OCI-LY1 (cell line): ENCODE measurements around the gene SNX1.

Experiments used
- H2AFZ ChIP-seq: fragments of 200-600 bp; sonication (generic), shearing (Covaris generic); 2 replicates; pipeline ENCODE4 v1.6.0; 2014; ENCODE audit warnings: antibody characterized with exemption, mild to moderate bottlenecking, low read length
- H3F3A ChIP-seq: fragments of 200-600 bp; sonication (generic), shearing (Covaris generic); 2 replicates; pipeline ENCODE4 v1.6.0; 2014; ENCODE audit warnings: mild to moderate bottlenecking, antibody characterized with exemption, low read length, moderate library complexity; ENCODE audit not compliant: insufficient read depth
- H3K27ac ChIP-seq: fragments of 200-600 bp; sonication (generic); 2 replicates; pipeline ENCODE4 v1.5.1; 2014; ENCODE audit warnings: low read length, mixed run types, mild to moderate bottlenecking, low read depth; ENCODE audit not compliant: poor library complexity, severe bottlenecking
- H3K27me3 ChIP-seq: fragments of 200-600 bp; sonication (generic); 2 replicates; pipeline ENCODE4 v1.6.0; 2014; ENCODE audit warnings: antibody characterized with exemption, mild to moderate bottlenecking, low read length, moderate library complexity; ENCODE audit not compliant: insufficient read depth
- H3K36me3 ChIP-seq: fragments of 200-600 bp; sonication (generic); 2 replicates; pipeline ENCODE4 v1.6.1; 2014; ENCODE audit warnings: mild to moderate bottlenecking, antibody characterized with exemption, low read length, moderate library complexity, mixed read lengths; ENCODE audit not compliant: insufficient read depth
- H3K4me1 ChIP-seq: fragments of 200-600 bp; sonication (generic); 2 replicates; pipeline ENCODE4 v1.5.1; 2014; ENCODE audit warnings: mild to moderate bottlenecking, low read length, moderate library complexity; ENCODE audit not compliant: insufficient read depth, severe bottlenecking
- H3K4me2 ChIP-seq: fragments of 200-600 bp; sonication (generic), shearing (Covaris generic); 2 replicates; pipeline ENCODE4 v1.6.1; 2014; ENCODE audit warnings: low read length
- H3K4me3 ChIP-seq: fragments of 200-600 bp; sonication (generic); 2 replicates; pipeline ENCODE4 v1.5.1; 2014; ENCODE audit warnings: low read length, low read depth, mild to moderate bottlenecking, mixed read lengths; ENCODE audit not compliant: poor library complexity, severe bottlenecking
- H3K79me2 ChIP-seq: fragments of 200-600 bp; shearing (Covaris generic); 2 replicates; pipeline ENCODE4 v1.6.1; 2016; ENCODE audit warnings: mixed run types, low read length, mixed read lengths; ENCODE audit not compliant: insufficient read depth
- H3K9ac ChIP-seq: fragments of 200-600 bp; sonication (generic), shearing (Covaris generic); 2 replicates; pipeline ENCODE4 v1.6.1; 2014; ENCODE audit warnings: mild to moderate bottlenecking, low read length, mixed read lengths
- H3K9me2 ChIP-seq: fragments of 200-600 bp; sonication (generic), shearing (Covaris generic); 2 replicates; pipeline ENCODE4 v1.6.1; 2014; ENCODE audit warnings: low read depth, mild to moderate bottlenecking, low read length, mixed read lengths
- H3K9me3 ChIP-seq: fragments of 200-600 bp; shearing (Covaris generic); 2 replicates; pipeline ENCODE4 v1.6.1; 2014; ENCODE audit warnings: low read length, mixed read lengths
- H4K20me1 ChIP-seq: fragments of 200-600 bp; sonication (generic), shearing (Covaris generic); 2 replicates; pipeline ENCODE4 v1.6.0; 2016; ENCODE audit warnings: mild to moderate bottlenecking, low read length; ENCODE audit not compliant: insufficient read depth
- EZH2 ChIP-seq: fragments of 200-600 bp; sonication (generic), shearing (Covaris generic); IDR thresholded peaks from 2 replicates; pipeline ENCODE4 v1.8.0; 2017; ENCODE audit warnings: borderline replicate concordance, mixed run types, mild to moderate bottlenecking, antibody characterized with exemption, low read length, moderate library complexity, mixed read lengths
- TF ChIP-seq, protein P1 (sequence below): fragments of 200-600 bp; sonication (generic), shearing (Covaris generic); IDR thresholded peaks from 2 replicates; pipeline ENCODE4 v1.5.1; 2017; ENCODE audit warnings: mild to moderate bottlenecking, antibody characterized with exemption, low read length, moderate library complexity, mixed read lengths

SNX1 gene

DNA sequence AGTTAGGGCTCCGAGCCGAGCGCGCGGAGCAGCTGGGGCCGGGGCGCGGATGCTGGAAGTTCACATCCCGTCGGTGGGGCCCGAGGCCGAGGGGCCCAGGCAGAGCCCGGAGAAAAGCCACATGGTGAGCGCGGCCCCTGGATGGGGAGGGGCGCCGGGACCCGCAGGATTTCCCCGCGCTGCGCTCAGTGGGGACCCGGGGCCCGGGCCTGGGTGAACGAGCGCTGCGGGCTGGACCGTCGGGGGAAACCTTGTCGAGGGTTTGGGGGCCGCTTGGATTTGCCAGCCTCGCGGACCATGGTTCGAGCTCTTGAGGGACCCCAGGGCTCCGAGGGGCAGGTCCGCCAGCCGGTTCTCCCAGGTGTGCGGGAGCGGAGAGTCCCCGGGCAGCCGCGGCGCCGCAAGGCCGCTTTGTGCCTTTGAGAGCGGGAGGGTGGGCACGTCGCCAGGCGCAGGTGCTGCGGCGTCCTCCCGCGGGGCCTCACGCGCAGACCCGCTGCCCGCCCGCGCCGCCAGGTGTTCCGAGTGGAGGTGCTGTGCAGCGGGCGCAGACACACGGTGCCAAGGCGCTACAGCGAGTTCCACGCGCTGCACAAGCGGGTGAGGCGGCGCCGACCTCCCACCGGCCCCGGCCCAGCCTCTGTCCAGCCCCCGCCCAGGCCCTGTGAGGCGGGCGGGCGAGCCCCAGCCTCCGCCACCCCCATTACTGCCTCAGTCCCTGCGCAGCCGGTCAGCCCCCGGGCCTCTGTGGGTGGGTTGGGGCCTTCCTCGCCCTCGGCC lies 56.1 kb downstream of the SNX1 start, which contains the start of gene SNX22:
SNX22 (plus strand) TSS at position 5 of the 780 bp plus-strand sequence; CDS start at position 50, 45 bp downstream.
- H3K4me2 ChIP-seq: peak within 1 kb of the TSS; percentile 77

DNA sequence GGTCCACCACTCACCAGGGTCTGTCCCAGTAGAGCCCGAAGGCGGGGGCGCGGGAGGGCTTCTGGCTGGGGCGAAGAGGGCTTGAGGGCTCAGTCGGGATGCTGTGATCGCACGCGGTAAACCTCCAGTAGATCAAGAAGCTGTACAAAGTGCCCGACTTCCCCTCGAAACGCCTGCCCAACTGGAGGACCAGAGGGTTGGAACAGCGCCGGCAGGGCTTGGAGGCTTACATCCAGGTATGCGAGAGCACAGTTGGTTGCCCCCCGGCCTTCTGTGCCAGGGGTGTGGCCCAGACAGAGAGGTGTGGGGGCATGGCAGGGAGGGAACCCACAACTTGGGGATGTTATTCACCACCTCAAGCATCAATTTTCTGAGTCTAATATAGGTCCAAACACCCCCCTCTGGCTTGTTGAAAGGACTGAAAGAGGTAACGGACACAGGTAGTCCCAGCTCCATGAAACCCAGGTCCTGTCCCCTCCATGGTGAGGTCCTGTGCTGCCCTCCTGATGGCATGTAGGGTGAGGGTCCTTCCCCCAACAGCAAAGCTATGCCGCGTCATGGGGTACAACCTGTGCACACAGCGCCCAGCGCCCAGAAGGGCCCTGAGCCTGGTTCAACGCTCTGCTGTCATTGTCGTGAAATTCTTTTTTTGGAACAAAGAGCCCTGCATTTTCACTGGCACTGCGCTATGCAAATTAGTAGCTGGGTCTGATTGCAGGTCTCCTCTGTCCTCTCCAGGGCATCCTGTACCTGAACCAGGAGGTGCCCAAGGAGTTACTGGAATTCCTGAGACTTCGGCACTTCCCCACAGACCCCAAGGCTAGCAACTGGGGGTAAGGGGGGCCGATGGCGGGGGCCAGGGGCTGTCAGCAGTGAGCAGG lies 57.0 kb downstream of the SNX1 start:
- Histone ChIP-seq H3K4me3 (peak overlapping the region; percentile 74), H3K9me2 (no peaks in the 10 kb centered on the region), H3K27me3 (no peaks in the 10 kb centered on the region), H3K9ac (peak overlapping the region; percentile 67), H2AFZ (no peak overlapping the region), H3K27ac (peak overlapping the region; percentile 89), H3K36me3 (peaks cover 38% of the 10 kb centered on the region), H3K4me1 (peaks cover 54% of the 10 kb centered on the region), H3K9me3 (no peaks in the 10 kb centered on the region), H3K79me2 (no peaks in the 10 kb centered on the region), H4K20me1 (no peaks in the 10 kb centered on the region), H3K4me2 (peak overlapping the region; percentile 77), H3F3A (no peaks in the 10 kb centered on the region)
- TF ChIP-seq EZH2: no peak
- TF ChIP-seq, protein P1, sequence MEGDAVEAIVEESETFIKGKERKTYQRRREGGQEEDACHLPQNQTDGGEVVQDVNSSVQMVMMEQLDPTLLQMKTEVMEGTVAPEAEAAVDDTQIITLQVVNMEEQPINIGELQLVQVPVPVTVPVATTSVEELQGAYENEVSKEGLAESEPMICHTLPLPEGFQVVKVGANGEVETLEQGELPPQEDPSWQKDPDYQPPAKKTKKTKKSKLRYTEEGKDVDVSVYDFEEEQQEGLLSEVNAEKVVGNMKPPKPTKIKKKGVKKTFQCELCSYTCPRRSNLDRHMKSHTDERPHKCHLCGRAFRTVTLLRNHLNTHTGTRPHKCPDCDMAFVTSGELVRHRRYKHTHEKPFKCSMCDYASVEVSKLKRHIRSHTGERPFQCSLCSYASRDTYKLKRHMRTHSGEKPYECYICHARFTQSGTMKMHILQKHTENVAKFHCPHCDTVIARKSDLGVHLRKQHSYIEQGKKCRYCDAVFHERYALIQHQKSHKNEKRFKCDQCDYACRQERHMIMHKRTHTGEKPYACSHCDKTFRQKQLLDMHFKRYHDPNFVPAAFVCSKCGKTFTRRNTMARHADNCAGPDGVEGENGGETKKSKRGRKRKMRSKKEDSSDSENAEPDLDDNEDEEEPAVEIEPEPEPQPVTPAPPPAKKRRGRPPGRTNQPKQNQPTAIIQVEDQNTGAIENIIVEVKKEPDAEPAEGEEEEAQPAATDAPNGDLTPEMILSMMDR: no peak

More for the DNA sequence above, 56.1 kb downstream of the SNX1 start, which contains the start of gene SNX22:
- TF ChIP-seq, protein P1: no peak
- no peak for TF ChIP-seq EZH2
- Histone ChIP-seq H3K9me2 (no peaks in the 10 kb centered on the region), H3K4me1 (peaks cover 50% of the 10 kb centered on the region), H3K79me2 (no peaks in the 10 kb centered on the region), H3K36me3 (peaks cover 29% of the 10 kb centered on the region), H3K9ac (peak within 1 kb of the TSS; percentile 67), H2AFZ (no peak within 1 kb of the TSS), H3K27me3 (no peaks in the 10 kb centered on the region), H3K9me3 (no peaks in the 10 kb centered on the region), H3K27ac (peak within 1 kb of the TSS; percentile 89), H3F3A (no peaks in the 10 kb centered on the region), H3K4me3 (peak within 1 kb of the TSS; percentile 74), H4K20me1 (no peaks in the 10 kb centered on the region)

DNA sequence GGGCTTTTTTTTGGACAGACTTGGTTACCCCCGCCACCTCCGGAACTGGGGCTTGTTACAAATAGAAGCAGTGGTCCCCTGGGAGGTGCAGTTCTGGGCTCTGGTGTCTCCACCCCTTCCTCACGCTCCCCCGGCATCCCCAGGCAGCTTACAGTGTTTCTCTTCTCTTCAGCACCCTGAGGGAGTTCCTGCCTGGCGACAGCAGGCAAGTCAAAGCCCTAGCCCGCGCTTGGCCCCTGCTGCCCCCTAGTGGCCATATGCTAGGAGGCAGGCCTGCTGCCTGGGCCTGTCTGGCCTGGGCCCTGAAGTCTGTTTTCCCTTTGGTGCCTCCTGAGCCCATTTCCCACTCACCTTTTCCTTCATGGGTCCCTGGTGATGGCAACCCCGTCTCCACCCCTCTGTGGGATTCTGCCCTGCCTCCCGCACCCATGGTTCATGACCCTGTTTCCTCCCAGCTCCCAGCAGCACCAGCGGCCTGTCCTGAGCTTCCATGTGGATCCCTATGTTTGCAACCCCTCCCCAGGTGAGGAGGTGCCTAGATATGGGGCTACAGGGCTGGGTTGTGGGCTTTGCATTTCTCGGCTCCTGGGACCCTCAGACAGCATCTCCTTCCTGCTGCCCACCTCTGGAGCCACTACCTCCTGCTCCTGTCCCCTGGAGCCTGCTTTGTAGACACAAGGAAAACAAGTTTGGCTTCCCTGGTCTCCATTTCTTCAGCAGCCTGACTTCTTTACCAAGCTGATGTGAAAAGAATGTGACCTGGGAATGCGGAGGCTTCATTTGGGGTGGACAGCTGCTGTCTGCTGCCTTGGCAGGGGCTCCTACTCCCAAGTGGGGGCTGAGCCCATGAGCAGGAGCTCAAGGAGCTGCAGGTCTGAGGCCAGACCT lies 57.9 kb downstream of the SNX1 start:
- H3K27ac ChIP-seq: peak overlapping the region; percentile 89
- H4K20me1 ChIP-seq: no peaks in the 10 kb centered on the region
- H3K9ac ChIP-seq: peak overlapping the region; percentile 67; the same call in 1 of the 2 replicates
- no peaks in the 10 kb centered on the region for H3K79me2 ChIP-seq
- TF ChIP-seq EZH2: no peak
- TF ChIP-seq, protein P1: peak; percentile 97
- H2AFZ ChIP-seq: no peak overlapping the region
- H3K4me1 ChIP-seq: peaks cover 64% of the 10 kb centered on the region
- peak overlapping the region; percentile 74 for H3K4me3 ChIP-seq
- no peaks in the 10 kb centered on the region for H3K9me3 ChIP-seq
- H3F3A ChIP-seq: no peaks in the 10 kb centered on the region
- H3K27me3 ChIP-seq: no peaks in the 10 kb centered on the region
- peak overlapping the region; percentile 77 for H3K4me2 ChIP-seq
- H3K9me2 ChIP-seq: no peaks in the 10 kb centered on the region
- H3K36me3 ChIP-seq: peaks cover 47% of the 10 kb centered on the region
